Measurements from ENCODE around the gene ZBTB20.

The ZBTB20 gene

DNA sequence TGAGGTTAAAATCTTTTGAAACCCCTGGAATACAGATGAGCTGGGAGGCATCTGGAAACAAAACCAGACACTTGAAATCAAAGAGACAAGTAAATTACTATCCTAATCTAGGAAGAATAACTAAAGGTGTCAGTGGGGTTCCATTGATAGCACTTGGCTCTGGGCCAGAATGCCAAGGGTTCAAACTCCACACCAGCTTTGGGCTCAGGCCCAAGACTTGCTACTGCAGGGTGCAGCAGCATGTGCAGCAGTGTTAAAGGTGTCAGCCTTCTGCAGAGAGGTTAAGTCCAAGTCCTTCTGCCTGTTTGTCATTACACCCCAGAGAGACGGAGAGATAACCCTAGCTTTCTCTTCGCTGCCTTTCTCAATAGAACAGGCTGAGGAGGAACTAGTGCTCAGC lies 579.3 kb downstream of the ZBTB20 start:
- Histone ChIP-seq H3K4me2 (ENCODE audit: insufficient read depth, low read length) (no peak overlapping the region), H3K36me3 (ENCODE audit: insufficient read depth, low read length) (no peaks in the 10 kb centered on the region), H3K79me2 (ENCODE audit: insufficient read depth, low read length) (no peaks in the 10 kb centered on the region), H2AFZ (ENCODE audit: low read depth, low read length) (no peak overlapping the region), H3K4me3 (ENCODE audit: low read depth in 1 of 2, low read length in 2 of 2) (no peak overlapping the region), H3K27ac (ENCODE audit: low read length) (no peak overlapping the region), H3K9ac (ENCODE audit: low read depth, low read length) (no peak overlapping the region), H3K4me1 (ENCODE audit: insufficient read depth, low read length) (no peaks in the 10 kb centered on the region), H3K27me3 (ENCODE audit: insufficient read depth, low read length, poor library complexity) (no peaks in the 10 kb centered on the region), H3K9me3 (ENCODE audit: insufficient read depth, low read length, severe bottlenecking) (no peaks in the 10 kb centered on the region), H4K20me1 (ENCODE audit: insufficient read depth, low read length) (no peaks in the 10 kb centered on the region; the same call in 1 of the 2 replicates)
- no peak for ATAC-seq (ENCODE audit: insufficient read depth, low read depth)
- TF ChIP-seq, protein P1, sequence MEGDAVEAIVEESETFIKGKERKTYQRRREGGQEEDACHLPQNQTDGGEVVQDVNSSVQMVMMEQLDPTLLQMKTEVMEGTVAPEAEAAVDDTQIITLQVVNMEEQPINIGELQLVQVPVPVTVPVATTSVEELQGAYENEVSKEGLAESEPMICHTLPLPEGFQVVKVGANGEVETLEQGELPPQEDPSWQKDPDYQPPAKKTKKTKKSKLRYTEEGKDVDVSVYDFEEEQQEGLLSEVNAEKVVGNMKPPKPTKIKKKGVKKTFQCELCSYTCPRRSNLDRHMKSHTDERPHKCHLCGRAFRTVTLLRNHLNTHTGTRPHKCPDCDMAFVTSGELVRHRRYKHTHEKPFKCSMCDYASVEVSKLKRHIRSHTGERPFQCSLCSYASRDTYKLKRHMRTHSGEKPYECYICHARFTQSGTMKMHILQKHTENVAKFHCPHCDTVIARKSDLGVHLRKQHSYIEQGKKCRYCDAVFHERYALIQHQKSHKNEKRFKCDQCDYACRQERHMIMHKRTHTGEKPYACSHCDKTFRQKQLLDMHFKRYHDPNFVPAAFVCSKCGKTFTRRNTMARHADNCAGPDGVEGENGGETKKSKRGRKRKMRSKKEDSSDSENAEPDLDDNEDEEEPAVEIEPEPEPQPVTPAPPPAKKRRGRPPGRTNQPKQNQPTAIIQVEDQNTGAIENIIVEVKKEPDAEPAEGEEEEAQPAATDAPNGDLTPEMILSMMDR (IDR thresholded peaks at IDR 0.05; ENCODE audit: borderline replicate concordance, extremely low read depth, low read length, poor library complexity, severe bottlenecking), result no peak
- no peak for TF ChIP-seq EZH2 (IDR thresholded peaks at IDR 0.05; ENCODE audit: borderline replicate concordance, low read depth, low read length, severe bottlenecking)
- DNase-seq, result no peak

DNA sequence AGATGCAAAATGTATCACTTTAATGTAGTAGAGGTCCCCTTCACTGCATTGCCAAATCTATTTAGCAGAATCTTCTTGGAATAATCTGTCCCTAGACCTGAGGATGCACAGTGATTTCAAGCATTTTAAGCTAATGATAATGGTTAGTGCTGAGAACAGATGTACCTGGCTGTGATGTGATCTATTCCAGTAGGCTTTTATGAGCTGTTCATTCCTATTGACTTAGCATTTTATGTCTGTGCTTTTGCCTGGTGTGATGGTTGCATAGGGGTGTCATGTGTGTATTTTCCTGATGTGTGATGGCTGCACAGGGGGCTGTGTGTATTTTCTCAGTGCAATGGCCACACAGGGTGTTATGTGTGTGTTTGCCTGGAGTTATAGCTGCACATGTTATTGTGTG lies 580.3 kb downstream of the ZBTB20 start:
- H3K4me3 ChIP-seq (ENCODE audit: low read depth in 1 of 2, low read length in 2 of 2), result no peak overlapping the region
- TF ChIP-seq, protein P1 (IDR thresholded peaks at IDR 0.05; ENCODE audit: borderline replicate concordance, extremely low read depth, low read length, poor library complexity, severe bottlenecking), result no peak
- no peak for TF ChIP-seq EZH2 (IDR thresholded peaks at IDR 0.05; ENCODE audit: borderline replicate concordance, low read depth, low read length, severe bottlenecking)
- ATAC-seq (ENCODE audit: insufficient read depth, low read depth), result no peak

DNA sequence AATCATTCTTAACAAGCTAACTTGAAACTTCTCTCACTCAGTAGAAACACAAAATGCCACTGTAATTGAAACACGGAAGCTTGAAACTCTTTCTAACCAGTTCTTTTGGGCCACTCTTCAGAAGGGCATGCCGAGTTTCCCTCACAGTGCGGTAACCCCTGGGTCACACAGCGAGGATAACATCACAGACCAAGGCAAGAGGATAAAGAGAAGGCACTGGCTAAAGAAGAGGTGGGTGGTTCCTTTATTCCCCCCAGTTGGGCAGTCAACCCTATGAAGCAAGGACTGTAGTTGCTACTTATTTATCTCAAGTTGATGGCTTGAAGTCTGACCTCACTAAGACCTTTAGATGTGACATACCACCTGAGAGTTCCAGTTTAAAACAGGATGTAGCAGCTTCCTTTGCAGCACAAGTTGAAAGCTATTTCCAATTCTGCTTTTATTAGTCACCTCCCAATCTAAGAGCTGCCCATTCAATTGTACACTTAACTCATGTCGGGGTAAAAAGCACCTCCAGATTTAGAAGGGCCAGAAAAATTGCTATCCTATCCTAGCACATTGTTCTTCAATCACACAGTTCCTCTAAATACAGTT lies 580.8 kb downstream of the ZBTB20 start:
- H2AFZ ChIP-seq (ENCODE audit: low read depth, low read length), result no peak overlapping the region
- no peaks in the 10 kb centered on the region for H3K36me3 ChIP-seq (ENCODE audit: insufficient read depth, low read length)
- no peaks in the 10 kb centered on the region for H3K27me3 ChIP-seq (ENCODE audit: insufficient read depth, low read length, poor library complexity)
- no peak overlapping the region for H3K4me3 ChIP-seq (ENCODE audit: low read depth in 1 of 2, low read length in 2 of 2)
- ATAC-seq (ENCODE audit: insufficient read depth, low read depth) (no peak), DNase-seq (no peak)
- H3K9me3 ChIP-seq (ENCODE audit: insufficient read depth, low read length, severe bottlenecking), result no peaks in the 10 kb centered on the region
- no peaks in the 10 kb centered on the region; the same call in 1 of the 2 replicates for H4K20me1 ChIP-seq (ENCODE audit: insufficient read depth, low read length)
- H3K79me2 ChIP-seq (ENCODE audit: insufficient read depth, low read length), result no peaks in the 10 kb centered on the region
- no peak overlapping the region for H3K27ac ChIP-seq (ENCODE audit: low read length)
- H3K4me2 ChIP-seq (ENCODE audit: insufficient read depth, low read length), result no peak overlapping the region
- TF ChIP-seq EZH2 (IDR thresholded peaks at IDR 0.05; ENCODE audit: borderline replicate concordance, low read depth, low read length, severe bottlenecking), result no peak
- TF ChIP-seq, protein P1 (IDR thresholded peaks at IDR 0.05; ENCODE audit: borderline replicate concordance, extremely low read depth, low read length, poor library complexity, severe bottlenecking), result no peak
- no peak overlapping the region for H3K9ac ChIP-seq (ENCODE audit: low read depth, low read length)
- H3K4me1 ChIP-seq (ENCODE audit: insufficient read depth, low read length), result no peaks in the 10 kb centered on the region

More for the DNA sequence above, 580.3 kb downstream of the ZBTB20 start:
- no peak overlapping the region for H3K9ac ChIP-seq (ENCODE audit: low read depth, low read length)
- no peaks in the 10 kb centered on the region; the same call in 1 of the 2 replicates for H4K20me1 ChIP-seq (ENCODE audit: insufficient read depth, low read length)
- H2AFZ ChIP-seq (ENCODE audit: low read depth, low read length), result no peak overlapping the region
- H3K79me2 ChIP-seq (ENCODE audit: insufficient read depth, low read length), result no peaks in the 10 kb centered on the region
- no peak for DNase-seq
- no peaks in the 10 kb centered on the region for H3K27me3 ChIP-seq (ENCODE audit: insufficient read depth, low read length, poor library complexity)
- no peak overlapping the region for H3K27ac ChIP-seq (ENCODE audit: low read length)
- H3K36me3 ChIP-seq (ENCODE audit: insufficient read depth, low read length), result no peaks in the 10 kb centered on the region
- H3K4me2 ChIP-seq (ENCODE audit: insufficient read depth, low read length), result no peak overlapping the region
- H3K9me3 ChIP-seq (ENCODE audit: insufficient read depth, low read length, severe bottlenecking), result no peaks in the 10 kb centered on the region
- H3K4me1 ChIP-seq (ENCODE audit: insufficient read depth, low read length), result no peaks in the 10 kb centered on the region

All from DND-41 (cell line).